Measurements from ENCODE around the gene PNMA6E.

DNA sequence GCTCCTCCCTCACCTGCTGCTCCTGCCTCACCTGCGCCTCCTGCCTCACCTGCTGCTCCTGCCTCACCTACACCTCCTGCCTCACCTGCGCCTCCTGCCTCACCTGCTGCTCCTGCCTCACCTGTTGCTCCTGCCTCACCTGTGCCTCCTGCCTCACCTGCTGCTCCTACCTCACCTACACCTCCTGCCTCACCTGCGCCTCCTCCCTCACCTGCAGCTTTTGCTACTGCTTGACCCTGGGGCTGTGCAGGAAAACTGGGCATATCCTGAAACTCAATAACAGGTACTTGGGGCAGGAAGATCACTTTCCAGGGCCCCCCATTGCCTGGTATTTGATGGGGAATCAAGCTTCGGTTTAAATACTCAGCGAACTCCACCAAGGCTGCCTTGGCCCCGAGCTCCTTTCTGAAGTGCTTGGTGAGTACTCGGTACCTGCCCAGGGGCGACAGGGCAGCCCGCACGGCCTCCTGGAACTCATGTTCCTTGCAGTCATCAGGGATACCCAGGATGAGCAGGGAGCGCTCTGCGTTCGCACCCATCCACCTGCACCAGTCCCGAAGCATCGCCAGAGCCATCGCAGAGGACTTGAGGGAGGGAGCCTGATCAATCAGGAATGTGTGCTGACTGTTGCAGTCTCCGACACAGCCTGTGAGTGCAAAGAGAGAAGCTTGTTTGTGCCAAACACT, 2.7 kb downstream of the PNMA6E start:
- TF ChIP-seq CTCF (IDR thresholded peaks at IDR 0.05), result no peak
- TF ChIP-seq ZFX (IDR thresholded peaks at IDR 0.05; ENCODE audit: borderline replicate concordance), result no peak

Data from 22Rv1 (cell line).